Measurements from ENCODE around the gene CSH2. TPM values are rescaled to one million over a fixed set of nuclear protein-coding genes. Genes with fewer than 3 reads are reported as not detected.
A peak's percentile ranks its signal among the peaks of the same experiment; 100 is the strongest.

The CSH2 gene
- total and polyA plus RNA-seq, 2 of the 13 experiments (the other 11 are each of a cell fraction or from before 2014, with no cell fraction given), result not detected

- TF ChIP-seq HMGXB3 (CRISPR knock-in tag; IDR thresholded peaks at IDR 0.05; ENCODE audit: borderline replicate concordance) (no peak), KMT2B (CRISPR knock-in tag; IDR thresholded peaks at IDR 0.05) (no peak; the same call in 1 of the 2 replicates), ZNF451 (CRISPR knock-in tag; IDR thresholded peaks at IDR 0.05) (no peak), NBN (conservative IDR thresholded peaks at IDR 0.05) (no peak), HOXA3 (CRISPR knock-in tag; IDR thresholded peaks at IDR 0.05) (no peak), CREM (IDR thresholded peaks at IDR 0.05) (no peak), CREM (CRISPR knock-in tag; IDR thresholded peaks at IDR 0.05) (no peak), SP140L (CRISPR knock-in tag; IDR thresholded peaks at IDR 0.05; ENCODE audit: borderline replicate concordance) (no peak), SOX13 (IDR thresholded peaks at IDR 0.05) (no peak), SOX13 (CRISPR knock-in tag; conservative IDR thresholded peaks at IDR 0.05 in 1 of 2, IDR thresholded peaks at IDR 0.05 in 1 of 2) (no peak), ZNF782 (CRISPR knock-in tag; IDR thresholded peaks at IDR 0.05; ENCODE audit: borderline replicate concordance) (0 out of 2 replicates have a peak, but pooled peaks have one; percentile 22), POLR2G (IDR thresholded peaks at IDR 0.05; ENCODE audit: low read depth, low read length) (no peak), MTF2 (CRISPR knock-in tag; IDR thresholded peaks at IDR 0.05; ENCODE audit: borderline replicate concordance) (no peak), ARID4A (CRISPR knock-in tag; IDR thresholded peaks at IDR 0.05; ENCODE audit: borderline replicate concordance) (no peak), ZNF589 (CRISPR knock-in tag; conservative IDR thresholded peaks at IDR 0.05) (no peak), KDM5A (IDR thresholded peaks at IDR 0.05; ENCODE audit: borderline replicate concordance, low read length) (no peak; the same call in 1 of the 2 replicates), ZNF580 (CRISPR knock-in tag; IDR thresholded peaks at IDR 0.05; ENCODE audit: borderline replicate concordance, low read depth) (no peak), IRF2 (CRISPR knock-in tag; IDR thresholded peaks at IDR 0.05) (no peak), HBP1 (CRISPR knock-in tag; IDR thresholded peaks at IDR 0.05; ENCODE audit: low read depth) (no peak), TCF7 (IDR thresholded peaks at IDR 0.05; ENCODE audit: low read depth) (no peak)
Observed at GRCh38 chr17:63827801-63828221, 45.7 kb downstream of the CSH2 start (continued).
